GM23248 (cell line): ENCODE measurements around the gene HK1.

Experiments used
- EZH2 ChIP-seq: fragments of 200-600 bp; sonication (generic); IDR thresholded peaks from 2 replicates; pipeline ENCODE4 v1.6.1; 2018; ENCODE audit warnings: antibody characterized with exemption, mild to moderate bottlenecking; ENCODE audit not compliant: insufficient read depth, poor library complexity, severe bottlenecking
- EZH2phosphoT487 ChIP-seq: fragments of 200-600 bp; sonication (generic); IDR thresholded peaks from 2 replicates; pipeline ENCODE4 v1.6.1; 2018; ENCODE audit warnings: antibody characterized with exemption, moderate library complexity, mild to moderate bottlenecking, low read depth; ENCODE audit not compliant: insufficient read depth

GRCh38 chr10:69437321-69438259 is 159.3 kb downstream of the HK1 start:
- TF ChIP-seq EZH2phosphoT487 = no peak
- no peak for TF ChIP-seq EZH2
